ENCODE results near the gene LEP. TPM values are rescaled to one million over a fixed set of nuclear protein-coding genes. Genes with fewer than 3 reads are reported as not detected.
A peak's percentile ranks its signal among the peaks of the same experiment; 100 is the strongest.

LEP gene
- total and polyA plus RNA-seq, 9 of the 15 experiments (the other 6 are each of a cell fraction or from before 2014, with no cell fraction given): not detected

- 0 out of 6 replicates have a peak, but pooled peaks of 1 of the 3 experiments have one; percentile 17 for TF ChIP-seq ZBTB11 (CRISPR knock-in tag; IDR thresholded peaks at IDR 0.05)
- no peak for TF ChIP-seq ZNF146 (CRISPR knock-in tag; IDR thresholded peaks at IDR 0.05; ENCODE audit: unreplicated experiment)
- TF ChIP-seq ARID1B (IDR thresholded peaks at IDR 0.05): peak; percentile 55; the same call in 1 of the 2 replicates
- peak; percentile 68 for TF ChIP-seq HMBOX1 (IDR thresholded peaks at IDR 0.05)
- no peak for TF ChIP-seq RBM34 (IDR thresholded peaks at IDR 0.05; ENCODE audit: borderline replicate concordance, insufficient read depth, low read length)
- TF ChIP-seq ZKSCAN3 (CRISPR knock-in tag; IDR thresholded peaks at IDR 0.05): no peak
- no peak for TF ChIP-seq GTF2F1 (IDR thresholded peaks at IDR 0.05; ENCODE audit: low read depth, low read length)
- TF ChIP-seq RCOR1 (IDR thresholded peaks at IDR 0.05; ENCODE audit: borderline replicate concordance in 1 of 2, low read depth in 2 of 2, low read length in 2 of 2): peak in 1 of 2 experiments; percentile 71; a peak in 1 of 4 replicates
- TF ChIP-seq XRCC5 (IDR thresholded peaks at IDR 0.05; ENCODE audit: low read depth, low read length): no peak
These were observed 18.3 kb downstream of the LEP start (continued) for GRCh38 chr7:128259131-128260061.
